Thymus (tissue), 11 donors: Measurements from ENCODE around the gene LSM14B. TPM values are rescaled to one million over a fixed set of nuclear protein-coding genes. Genes with fewer than 3 reads are reported as not detected.
A peak's percentile ranks its signal among the peaks of the same experiment; 100 is the strongest.

Source experiments
- DNase-seq, 9 donors: peaks; one replicate each; pipeline ENCODE4 v3.0.0-alpha.2; 2013; ENCODE audit warnings: low spot score in 9 of 9, low read depth in 6 of 9, missing footprints in 1 of 9
- H3K27ac ChIP-seq, 2 donors: one replicate each; pipeline ENCODE4 v1.5.1; 2013; ENCODE audit warnings: control low read depth in 1 of 2, low read depth in 1 of 2, low read length in 1 of 2, mild to moderate bottlenecking in 1 of 2, moderate library complexity in 1 of 2
- H3K27me3 ChIP-seq, 2 donors: one replicate each; pipeline ENCODE4 v1.5.1; 2013; ENCODE audit warnings: low read length in 1 of 2; ENCODE audit not compliant: control insufficient read depth in 2 of 2, insufficient read depth in 1 of 2
- H3K36me3 ChIP-seq, 2 donors: one replicate each; pipeline ENCODE4 v1.5.1; 2013; ENCODE audit warnings: low read length in 1 of 2, mild to moderate bottlenecking in 1 of 2, moderate library complexity in 1 of 2; ENCODE audit not compliant: control insufficient read depth in 2 of 2, insufficient read depth in 2 of 2
- H3K4me1 ChIP-seq, 2 donors: one replicate each; pipeline ENCODE4 v1.5.1; 2013; ENCODE audit warnings: low read length in 2 of 2; ENCODE audit not compliant: control insufficient read depth in 2 of 2, insufficient read depth in 2 of 2
- H3K4me3 ChIP-seq, 2 donors: one replicate each; pipeline ENCODE4 v1.5.1; 2013; ENCODE audit warnings: low read length in 2 of 2, control low read depth in 1 of 2, mild to moderate bottlenecking in 1 of 2
- H3K9me3 ChIP-seq, 2 donors: one replicate each; pipeline ENCODE4 v1.5.1; 2013; ENCODE audit warnings: low read length in 1 of 2, mild to moderate bottlenecking in 1 of 2; ENCODE audit not compliant: control insufficient read depth in 2 of 2, insufficient read depth in 1 of 2
- WGBS: extraction: QIAGEN DNeasy Blood & Tissue Kit; methylation state at CpG from one replicate; pipeline ENCODE4 v1.1.7; 2013; 5-methylcytosine and 5-hydroxymethylcytosine counted together
- polyA plus RNA-seq: library from polyadenylated mRNA; stranded (reverse); fragments of 200-250 nt; gene quantifications from one replicate; pipeline ENCODE4 v1.2.3, GENCODE V29; 2013
- total RNA-seq: library from RNA; stranded (reverse); fragments of 120-200 nt; gene quantifications from one replicate; pipeline ENCODE4 v1.2.4, GENCODE V29; 2013
- donor health status: healthy.

LSM14B gene
- total and polyA plus RNA-seq, 2 donors = 23.1 to 29.9 TPM

GRCh38 chr20:62126141-62126540 lies 3.9 kb downstream of the LSM14B start:
- Histone ChIP-seq H3K36me3 (peaks cover 46 to 70% of the 10 kb centered on the region in 2 donors), H3K4me3 (no peak overlapping the region), H3K27ac (no peak overlapping the region), H3K9me3 (no peaks in the 10 kb centered on the region), H3K27me3 (no peaks in the 10 kb centered on the region), H3K4me1 (peaks cover 12 to 20% of the 10 kb centered on the region in 2 donors)
- no peak for DNase-seq
- WGBS = 97% methylated on average over 20 of the region's 20 CpGs

GRCh38 chr20:62127799-62128198 lies 5.5 kb downstream of the LSM14B start:
- peak overlapping the region in 1 of 2 donors; percentile 17 for H3K27ac ChIP-seq
- no peaks in the 10 kb centered on the region for H3K9me3 ChIP-seq
- 95% methylated on average over 6 of the region's 6 CpGs for WGBS
- H3K36me3 ChIP-seq = peaks cover 63 to 86% of the 10 kb centered on the region in 2 donors
- no peak for DNase-seq
- peaks cover 12 to 16% of the 10 kb centered on the region in 2 donors for H3K4me1 ChIP-seq
- no peak overlapping the region for H3K4me3 ChIP-seq
- H3K27me3 ChIP-seq = no peaks in the 10 kb centered on the region

DNA sequence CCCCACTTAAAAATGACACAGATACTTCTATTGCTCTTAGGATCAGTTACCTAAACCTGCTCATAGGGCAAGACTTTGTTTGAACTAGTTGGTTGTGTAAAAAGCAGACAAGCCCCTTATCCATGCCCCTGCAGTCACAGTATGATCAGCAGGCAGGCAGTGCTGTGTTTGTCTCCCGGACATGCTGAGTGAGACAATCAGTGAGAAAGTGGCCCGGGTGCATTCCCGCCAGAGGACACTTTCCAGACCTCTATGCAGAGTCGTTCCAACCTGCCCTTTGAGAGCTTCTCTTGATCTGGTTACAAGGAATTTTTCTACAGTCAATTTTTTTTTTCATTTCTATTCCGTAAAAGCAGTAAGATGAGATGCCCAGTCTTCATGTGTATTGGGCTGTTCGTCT lies 6.2 kb downstream of the LSM14B start:
- no peak overlapping the region for H3K4me3 ChIP-seq
- peaks cover 6 to 11% of the 10 kb centered on the region in 2 donors for H3K4me1 ChIP-seq
- peak overlapping the region in 1 of 2 donors; percentile 17 for H3K27ac ChIP-seq
- no peaks in the 10 kb centered on the region for H3K27me3 ChIP-seq
- H3K36me3 ChIP-seq = peaks cover 70 to 93% of the 10 kb centered on the region in 2 donors
- no peaks in the 10 kb centered on the region for H3K9me3 ChIP-seq
- no peak for DNase-seq
- 94% methylated on average over 6 of the region's 6 CpGs for WGBS

GRCh38 chr20:62129731-62130531 lies 7.7 kb downstream of the LSM14B start:
- H3K4me1 ChIP-seq = no peaks in the 10 kb centered on the region
- H3K4me3 ChIP-seq = no peak overlapping the region
- no peak for DNase-seq
- no peak overlapping the region for H3K27ac ChIP-seq
- peaks cover 82 to 95% of the 10 kb centered on the region in 2 donors for H3K36me3 ChIP-seq
- WGBS = 93% methylated on average over 20 of the region's 20 CpGs
- no peaks in the 10 kb centered on the region for H3K9me3 ChIP-seq
- no peaks in the 10 kb centered on the region for H3K27me3 ChIP-seq

GRCh38 chr20:62131560-62132320 lies 9.5 kb downstream of the LSM14B start:
- WGBS = 98% methylated on average over 25 of the region's 25 CpGs
- no peaks in the 10 kb centered on the region for H3K9me3 ChIP-seq
- no peak overlapping the region for H3K4me3 ChIP-seq
- DNase-seq = no peak
- H3K27me3 ChIP-seq = no peaks in the 10 kb centered on the region
- H3K36me3 ChIP-seq = peaks cover 80 to 96% of the 10 kb centered on the region in 2 donors
- H3K4me1 ChIP-seq = no peaks in the 10 kb centered on the region
- no peak overlapping the region for H3K27ac ChIP-seq

GRCh38 chr20:62132421-62132820 lies 10.1 kb downstream of the LSM14B start:
- H3K9me3 ChIP-seq = no peaks in the 10 kb centered on the region
- H3K27me3 ChIP-seq = no peaks in the 10 kb centered on the region
- H3K4me1 ChIP-seq = no peaks in the 10 kb centered on the region
- 94% methylated on average over 7 of the region's 7 CpGs for WGBS
- H3K36me3 ChIP-seq = peaks cover 81 to 96% of the 10 kb centered on the region in 2 donors
- no peak overlapping the region for H3K27ac ChIP-seq
- H3K4me3 ChIP-seq = no peak overlapping the region
- DNase-seq = no peak

DNA sequence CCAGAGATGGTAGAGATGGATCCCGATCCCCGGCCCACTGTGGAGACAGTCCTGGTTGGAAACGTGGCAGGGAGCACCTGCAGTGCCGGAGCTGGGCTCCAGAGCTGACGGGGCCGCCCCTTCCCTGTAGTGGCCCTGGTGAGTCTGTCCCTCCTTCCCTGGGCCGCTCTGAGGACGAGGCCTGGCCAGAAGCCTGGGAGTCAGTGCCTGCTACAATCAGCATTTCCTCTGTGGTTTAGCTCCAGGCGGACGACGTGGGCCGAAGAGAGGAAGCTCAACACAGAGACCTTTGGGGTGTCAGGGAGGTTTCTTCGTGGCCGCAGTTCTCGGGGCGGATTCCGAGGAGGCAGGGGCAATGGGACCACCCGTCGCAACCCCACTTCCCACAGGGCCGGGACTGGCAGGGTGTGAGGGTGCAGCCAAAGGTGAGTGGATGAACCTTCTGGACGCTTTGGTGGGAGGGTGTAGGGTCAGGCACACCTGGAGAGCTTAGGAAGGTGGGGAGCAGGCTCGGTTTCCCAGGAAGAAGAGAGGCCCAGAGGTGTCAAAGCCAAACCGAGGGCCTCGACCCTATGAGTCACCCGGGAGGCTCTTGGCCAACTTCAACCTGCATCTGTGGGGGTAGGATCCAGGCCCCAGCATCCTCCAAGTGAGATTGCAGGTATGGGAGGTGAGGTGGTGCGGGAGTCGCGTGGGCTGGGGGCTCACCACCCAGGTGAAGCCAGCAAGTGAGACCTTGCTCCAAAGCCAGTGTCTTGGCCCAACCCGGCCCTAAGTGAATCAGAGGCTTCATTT lies 11.0 kb downstream of the LSM14B start:
- H3K27ac ChIP-seq = no peak overlapping the region
- H3K4me3 ChIP-seq = no peak overlapping the region
- no peaks in the 10 kb centered on the region for H3K4me1 ChIP-seq
- peaks cover 84 to 96% of the 10 kb centered on the region in 2 donors for H3K36me3 ChIP-seq
- H3K27me3 ChIP-seq = no peaks in the 10 kb centered on the region
- DNase-seq = no peak
- 90% methylated on average over 29 of the region's 29 CpGs for WGBS
- no peaks in the 10 kb centered on the region for H3K9me3 ChIP-seq

DNA sequence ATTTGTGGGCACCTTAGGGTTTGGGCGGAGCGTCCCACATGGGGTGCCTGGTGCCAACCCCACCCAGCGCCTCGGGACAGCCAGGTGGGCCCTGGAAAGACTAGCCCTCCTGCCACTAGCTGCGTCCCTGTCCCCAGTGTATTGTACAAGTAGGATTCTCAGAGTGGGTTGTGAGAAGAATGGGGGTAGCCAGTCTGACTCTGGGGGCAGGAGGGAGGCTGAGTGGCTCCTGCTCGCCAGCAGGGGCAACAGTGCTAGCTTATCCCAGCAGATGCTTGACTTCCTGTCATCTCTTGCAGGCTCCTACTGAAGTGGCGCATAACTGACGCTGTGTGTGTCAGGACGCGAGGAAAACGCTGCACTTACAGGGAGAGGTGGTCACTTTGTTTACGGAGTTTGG lies 11.6 kb downstream of the LSM14B start:
- Histone ChIP-seq H3K9me3 (no peaks in the 10 kb centered on the region), H3K27ac (no peak overlapping the region), H3K27me3 (no peaks in the 10 kb centered on the region), H3K36me3 (peaks cover 88 to 96% of the 10 kb centered on the region in 2 donors), H3K4me3 (no peak overlapping the region), H3K4me1 (no peaks in the 10 kb centered on the region)
- WGBS = 95% methylated on average over 12 of the region's 12 CpGs
- no peak for DNase-seq
